HG03064 (cell line): ENCODE results near the gene KIF1C.
"Not testable (repeated sequence)": the region's sequence is repeated elsewhere in the genome, so short reads cannot be mapped to it uniquely, and the experiment has no call there.

ENCODE experiments used
- ATAC-seq: cut with Tn5 transposase; IDR thresholded peaks from one replicate; pipeline ENCODE4 v1.9.1; 2021; ENCODE audit warnings: low read depth; ENCODE audit not compliant: unreplicated experiment

KIF1C gene

DNA sequence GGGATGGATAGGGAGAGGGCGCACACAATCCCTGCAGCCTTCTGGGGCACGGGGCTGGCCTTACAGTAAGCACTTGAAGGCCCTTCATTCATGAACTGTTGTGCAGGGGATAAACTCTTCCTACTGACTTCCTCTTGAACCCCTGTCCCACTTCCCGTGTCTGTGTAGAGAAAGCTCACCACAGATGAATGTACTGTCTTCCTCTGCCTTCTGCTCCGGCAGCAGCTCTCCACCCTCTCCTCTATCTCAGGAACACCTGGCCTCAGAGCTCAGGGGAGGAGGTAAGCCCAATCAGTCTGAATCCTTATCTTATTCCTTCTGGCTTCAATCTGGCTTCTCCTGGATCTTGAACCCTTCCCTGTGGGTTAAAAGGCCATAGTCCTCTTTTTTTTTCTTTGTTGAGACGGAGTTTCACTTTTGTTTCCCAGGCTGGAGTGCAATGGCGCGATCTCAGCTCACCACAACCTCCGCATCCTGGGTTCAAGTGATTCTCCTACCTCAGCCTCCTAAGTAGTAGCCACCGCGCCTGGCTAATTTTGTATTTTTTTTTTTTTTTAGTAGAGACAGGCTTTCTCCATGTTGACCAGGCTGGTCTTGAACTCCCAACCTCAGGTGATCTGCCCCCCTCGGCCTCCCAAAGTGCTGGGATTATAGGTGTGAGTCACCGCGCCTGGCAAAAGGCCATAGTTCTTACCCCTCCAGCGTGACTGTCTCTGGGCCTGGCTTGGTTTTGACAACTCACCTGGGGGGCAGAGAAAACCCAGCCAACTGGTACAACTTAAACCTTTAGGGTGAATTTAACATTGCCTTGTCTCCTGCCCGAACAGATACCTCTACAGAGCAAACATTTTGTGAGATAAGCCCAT, 44.6 kb downstream of the KIF1C start:
- ATAC-seq, result no peak

- no peak for ATAC-seq
Observed at GRCh38 chr17:5043524-5043923, 45.8 kb downstream of the KIF1C start.

GRCh38 chr17:5044630-5045029, 46.9 kb downstream of the KIF1C start:
- no peak for ATAC-seq

- ATAC-seq, result no peak
Observed at GRCh38 chr17:5045496-5045895, 47.7 kb downstream of the KIF1C start.

DNA sequence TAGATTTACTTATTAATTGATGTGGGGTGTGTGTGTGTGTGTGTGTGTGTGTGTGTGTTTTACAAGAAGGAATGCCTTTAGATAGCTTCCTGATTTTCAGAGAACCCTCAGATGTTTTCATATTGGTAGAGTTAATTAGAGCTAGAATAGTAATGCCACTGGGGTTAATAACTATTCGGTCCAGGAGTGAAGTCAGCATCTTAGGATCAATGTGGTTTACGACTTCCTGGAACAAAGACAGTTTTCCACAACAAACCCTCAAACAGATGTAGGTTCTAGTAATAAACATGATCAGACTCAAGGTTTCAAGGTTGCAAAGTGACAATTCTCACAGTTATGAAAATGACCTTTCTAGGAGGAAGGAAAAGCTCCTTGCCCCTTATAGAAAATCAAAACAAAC, 49.7 kb downstream of the KIF1C start:
- ATAC-seq, result no peak

DNA sequence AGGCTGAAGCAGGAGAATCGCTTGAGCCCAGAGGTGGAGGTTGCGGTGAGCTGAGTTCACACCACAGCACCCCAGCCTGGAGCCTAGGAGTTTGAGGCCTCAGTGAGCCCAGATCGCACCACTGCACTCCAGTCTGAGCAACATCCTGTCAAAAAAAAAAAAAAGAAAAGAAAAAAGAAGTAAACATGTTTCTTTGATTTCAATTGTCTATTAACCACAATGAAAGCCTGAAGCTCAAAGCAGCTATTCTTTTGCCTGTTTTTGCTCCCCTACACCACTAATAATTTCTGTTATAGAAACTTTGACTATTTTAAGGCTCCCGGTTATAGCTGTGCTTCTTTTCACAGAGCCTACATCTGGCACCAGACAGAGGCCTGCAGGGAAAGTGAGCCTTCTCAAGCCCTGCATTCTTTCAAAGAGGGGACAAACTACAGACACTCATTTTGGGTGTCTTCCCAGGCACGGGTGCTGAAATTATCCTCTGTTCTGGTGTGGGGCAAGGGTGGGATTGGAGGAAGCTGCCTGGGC, 51.6 kb downstream of the KIF1C start:
- ATAC-seq, result no peak

DNA sequence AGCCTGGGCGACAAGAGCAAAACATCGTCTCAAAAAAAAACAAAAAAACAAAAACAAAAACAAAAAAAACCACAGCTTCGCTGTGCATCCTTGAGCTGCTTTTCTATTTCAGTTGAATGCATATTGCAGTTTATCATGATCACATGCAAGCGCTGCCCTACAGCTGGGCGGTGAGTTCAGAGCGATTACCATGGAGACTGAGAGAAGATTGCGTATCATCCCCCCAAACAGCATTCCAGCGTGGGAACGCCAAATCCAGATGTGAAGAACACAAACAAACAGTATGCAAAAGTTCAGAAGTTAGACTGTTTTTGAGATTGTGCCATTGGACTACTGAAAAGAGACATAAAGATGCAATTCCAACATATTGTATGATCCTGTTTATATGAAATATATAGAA, 52.5 kb downstream of the KIF1C start:
- no peak for ATAC-seq

GRCh38 chr17:5055543-5055942, 57.8 kb downstream of the KIF1C start:
- no peak for ATAC-seq

GRCh38 chr17:5065227-5065744, 67.5 kb downstream of the KIF1C start:
- ATAC-seq, result no peak

GRCh38 chr17:5068236-5068635, 70.5 kb downstream of the KIF1C start:
- ATAC-seq, result no peak

DNA sequence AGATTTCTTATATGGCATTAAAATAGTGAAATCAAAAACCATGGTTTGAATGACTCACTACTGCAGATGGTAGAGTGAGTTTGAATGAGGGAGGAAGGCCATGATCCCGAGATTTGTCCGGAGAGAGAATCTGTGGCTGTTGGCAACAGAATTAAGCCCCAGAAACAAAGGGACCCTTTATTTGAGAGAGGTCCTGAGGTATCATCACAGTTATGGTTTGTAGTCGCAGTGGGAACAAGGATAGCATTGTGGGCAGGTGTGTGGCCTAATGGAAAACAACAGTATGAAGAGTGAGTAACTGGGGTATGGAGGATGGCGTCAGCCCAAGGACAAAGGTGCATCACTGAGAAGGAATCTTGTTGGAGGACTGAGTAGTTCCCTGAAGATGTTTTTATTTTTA, 72.0 kb downstream of the KIF1C start:
- ATAC-seq, result no peak

DNA sequence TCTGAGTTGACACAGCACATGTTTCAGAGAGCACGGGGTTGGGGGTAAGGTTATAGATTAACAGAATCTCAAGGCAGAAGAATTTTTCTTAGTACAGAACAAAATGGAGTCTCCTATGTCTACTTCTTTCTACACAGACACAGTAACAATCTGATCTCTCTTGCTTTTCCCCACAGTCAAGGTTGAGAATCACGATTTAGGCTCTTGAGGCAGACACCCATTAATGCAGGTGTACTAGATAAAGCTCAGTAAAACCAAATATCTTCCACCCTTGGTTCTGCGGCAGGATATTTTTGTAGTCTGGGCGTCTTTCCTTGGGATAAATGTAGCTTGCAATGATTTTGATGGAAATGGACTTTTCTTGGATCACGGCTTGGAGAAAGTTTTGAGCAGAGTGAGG, 77.7 kb downstream of the KIF1C start:
- not testable (repeated sequence) for ATAC-seq

GRCh38 chr17:5077275-5077674, 79.5 kb downstream of the KIF1C start:
- not testable (repeated sequence) for ATAC-seq

- ATAC-seq, result no peak
Observed at GRCh38 chr17:5077781-5078105, 80.0 kb downstream of the KIF1C start.
